Stimulated activated CD4-positive, alpha-beta T cell treated with anti-CD3 and anti-CD28 coated beads, Interleukin-12 subunit alpha, Interleukin-12 subunit beta, amount 100 ng/mL, for 24 hours (primary cell): ENCODE data around the gene ATG4A.

ENCODE experiments used
- DNase-seq, 2 experiments: peaks; one replicate each; pipeline ENCODE4 v3.0.0-alpha.2; 2020; ENCODE audit warnings: low read depth in 2 of 2

The ATG4A gene, protein sequence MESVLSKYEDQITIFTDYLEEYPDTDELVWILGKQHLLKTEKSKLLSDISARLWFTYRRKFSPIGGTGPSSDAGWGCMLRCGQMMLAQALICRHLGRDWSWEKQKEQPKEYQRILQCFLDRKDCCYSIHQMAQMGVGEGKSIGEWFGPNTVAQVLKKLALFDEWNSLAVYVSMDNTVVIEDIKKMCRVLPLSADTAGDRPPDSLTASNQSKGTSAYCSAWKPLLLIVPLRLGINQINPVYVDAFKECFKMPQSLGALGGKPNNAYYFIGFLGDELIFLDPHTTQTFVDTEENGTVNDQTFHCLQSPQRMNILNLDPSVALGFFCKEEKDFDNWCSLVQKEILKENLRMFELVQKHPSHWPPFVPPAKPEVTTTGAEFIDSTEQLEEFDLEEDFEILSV

DNA sequence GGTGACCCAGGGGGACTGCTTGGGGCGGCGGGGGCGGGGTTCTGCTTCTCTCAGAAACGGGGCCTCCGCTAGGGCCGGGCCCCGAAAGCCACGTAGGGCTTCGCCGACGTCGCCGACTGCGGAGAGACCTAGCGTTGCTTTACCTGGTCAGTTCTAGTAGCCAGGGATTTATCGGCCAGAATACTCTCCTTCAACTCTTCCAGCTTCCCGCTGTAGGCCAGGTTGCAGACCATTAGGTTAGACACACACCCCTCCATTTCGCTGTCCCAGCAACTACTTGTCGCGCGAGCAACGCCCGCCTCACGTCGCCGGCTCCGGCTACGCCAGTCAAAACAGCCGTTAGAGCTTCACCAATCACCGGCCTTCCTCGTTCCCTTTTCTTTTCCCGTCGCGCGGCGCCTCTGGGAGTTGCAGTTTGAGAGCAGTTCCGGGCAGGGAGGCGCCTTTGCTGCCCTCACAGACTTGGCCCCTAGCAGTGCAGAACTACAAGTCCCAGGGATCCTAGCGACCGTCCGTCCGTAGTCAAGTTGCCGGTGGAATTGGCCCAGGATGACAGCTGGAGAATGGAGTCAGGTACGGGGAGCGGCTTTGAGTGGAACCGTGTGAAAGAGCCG is at the start of gene ATG4A, which contains the start of gene PSMD10:
Gene ATG4A (plus strand): TSS at position 515 of the 614 bp plus-strand sequence. CDS start 49 bp downstream, at position 564.
Gene PSMD10 (minus strand): TSS at position 279 of the 614 bp plus-strand sequence. CDS start 22 bp downstream, at position 257.
- DNase-seq, result peak; percentile 73 to 80

DNA sequence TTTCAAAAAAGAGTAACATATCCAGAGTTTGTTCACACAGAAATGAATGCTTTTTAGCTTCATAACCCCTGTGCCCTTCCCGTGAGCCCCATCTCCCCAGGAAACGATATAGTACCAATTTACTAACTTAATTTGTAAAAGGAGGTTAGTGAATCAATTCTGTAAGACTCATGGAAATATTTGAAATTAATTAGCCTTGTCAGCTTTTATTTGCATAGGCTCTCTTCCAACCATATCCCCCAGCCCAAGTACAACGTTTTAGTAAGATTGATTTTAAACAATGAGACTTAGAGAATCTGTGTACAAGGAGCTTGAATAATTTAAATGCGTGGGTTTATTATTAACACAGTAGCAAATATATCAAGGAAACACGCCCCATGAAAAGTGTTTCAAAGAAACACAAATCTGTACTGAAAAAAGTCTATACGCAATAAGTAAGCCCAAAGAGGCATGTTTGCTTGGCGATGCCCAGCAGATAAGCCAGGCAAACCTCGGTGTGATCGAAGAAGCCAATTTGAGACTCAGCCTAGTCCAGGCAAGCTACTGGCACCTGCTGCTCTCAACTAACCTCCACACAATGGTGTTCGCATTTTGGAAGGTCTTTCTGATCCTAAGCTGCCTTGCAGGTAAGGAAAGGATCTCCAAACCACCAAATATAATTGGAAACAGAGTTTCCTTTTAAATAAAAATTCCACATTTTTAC is 46.9 kb upstream of the ATG4A start, which contains the start of gene VSIG1:
Gene VSIG1 (plus strand): TSS at position 512 of the 703 bp plus-strand sequence. CDS start 66 bp downstream, at position 578.
- DNase-seq, result no peak

DNA sequence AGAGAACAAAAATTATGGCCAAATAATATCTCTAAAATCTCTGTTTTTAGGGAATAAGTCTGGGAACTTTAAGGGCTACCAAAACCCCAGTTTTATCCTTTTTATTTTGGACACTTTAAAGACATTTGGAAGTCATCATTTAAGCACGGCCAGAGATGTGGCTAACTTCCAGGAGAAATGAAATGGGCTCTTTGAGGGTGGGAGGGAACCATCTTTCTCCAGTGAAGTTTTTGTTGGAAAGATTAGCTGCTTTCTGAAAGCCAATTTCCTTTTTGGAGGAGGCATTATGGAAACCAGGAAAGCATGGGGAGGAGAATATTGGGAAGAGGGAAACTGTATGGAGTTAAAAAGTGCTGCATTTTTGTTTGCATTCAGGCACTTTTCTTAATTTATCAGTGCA is 41.9 kb upstream of the ATG4A start:
- DNase-seq, result no peak

DNA sequence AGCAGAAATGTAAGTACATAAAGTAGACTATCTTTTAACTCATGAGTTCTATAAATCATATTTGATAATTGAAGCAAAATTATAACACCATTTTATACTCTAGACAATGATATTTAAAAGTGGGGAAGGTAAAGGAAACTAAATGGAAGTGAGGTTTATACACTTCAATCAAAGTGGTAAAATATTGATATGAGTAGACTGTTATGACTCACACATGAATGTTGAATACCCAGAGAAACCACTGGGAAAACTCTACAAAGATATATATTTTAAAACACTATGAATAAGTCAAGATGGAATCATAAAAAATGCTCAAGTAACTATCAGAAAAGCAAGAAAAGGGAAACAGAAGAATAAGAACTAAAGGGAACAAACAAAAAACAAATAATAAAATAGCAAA is 38.4 kb upstream of the ATG4A start:
- no peak for DNase-seq

DNA sequence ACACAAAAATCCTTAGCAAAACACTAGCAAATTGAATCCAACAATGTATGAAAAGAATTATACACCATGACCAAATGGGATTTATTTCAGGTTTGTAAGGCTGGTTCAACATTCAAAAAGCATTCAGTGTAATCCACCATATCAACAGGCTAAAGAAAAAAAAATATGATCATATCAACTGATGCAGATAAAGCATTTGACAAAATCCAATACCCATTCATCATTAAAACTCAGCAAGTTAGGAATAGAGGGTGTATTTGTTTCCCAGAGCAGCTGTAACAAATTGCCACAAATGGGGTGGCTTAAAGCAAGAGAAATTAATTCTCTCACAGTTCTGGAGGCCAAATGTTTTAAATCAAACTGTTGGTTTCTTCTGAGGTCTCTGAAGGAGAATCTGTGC is 36.0 kb upstream of the ATG4A start:
- no peak for DNase-seq

DNA sequence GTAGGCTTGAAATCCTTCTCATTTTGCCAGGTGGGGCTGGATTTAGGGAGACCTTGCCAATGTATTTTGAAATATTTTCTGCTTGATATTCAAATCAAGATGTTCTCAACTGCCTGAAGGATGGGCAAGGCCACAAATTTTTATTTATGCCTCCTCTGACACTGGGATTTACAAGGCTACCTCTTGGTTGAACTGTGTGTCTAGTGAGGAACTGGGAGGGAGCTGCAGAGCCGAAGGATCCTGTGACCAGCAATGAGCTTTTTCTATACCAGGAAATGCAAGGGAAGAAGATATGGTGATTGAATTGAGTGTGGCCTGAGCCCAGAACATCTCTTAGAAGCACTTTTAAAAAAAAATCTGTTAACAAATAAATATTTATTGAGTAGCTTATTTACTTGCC is 31.8 kb upstream of the ATG4A start:
- DNase-seq, result no peak

DNA sequence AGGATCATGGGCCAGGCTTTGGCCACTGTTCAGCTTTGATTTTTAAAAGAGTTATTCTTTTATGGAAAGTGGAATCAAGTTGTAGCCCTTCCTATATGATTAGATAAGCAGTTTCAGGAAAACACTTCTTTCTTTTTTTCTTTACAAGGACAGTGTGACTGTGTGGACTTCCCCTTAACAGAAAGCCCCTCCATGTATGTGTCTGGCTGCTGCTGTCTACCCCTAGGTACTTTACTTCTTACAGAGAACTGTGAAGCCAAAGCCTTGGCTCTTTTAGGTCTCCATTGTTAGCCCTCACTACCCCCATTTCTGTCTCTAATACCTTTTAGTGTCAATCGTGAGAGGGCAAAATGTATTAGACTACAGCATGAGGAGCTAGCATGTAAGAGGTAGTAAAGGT is 27.6 kb upstream of the ATG4A start:
- no peak for DNase-seq

DNA sequence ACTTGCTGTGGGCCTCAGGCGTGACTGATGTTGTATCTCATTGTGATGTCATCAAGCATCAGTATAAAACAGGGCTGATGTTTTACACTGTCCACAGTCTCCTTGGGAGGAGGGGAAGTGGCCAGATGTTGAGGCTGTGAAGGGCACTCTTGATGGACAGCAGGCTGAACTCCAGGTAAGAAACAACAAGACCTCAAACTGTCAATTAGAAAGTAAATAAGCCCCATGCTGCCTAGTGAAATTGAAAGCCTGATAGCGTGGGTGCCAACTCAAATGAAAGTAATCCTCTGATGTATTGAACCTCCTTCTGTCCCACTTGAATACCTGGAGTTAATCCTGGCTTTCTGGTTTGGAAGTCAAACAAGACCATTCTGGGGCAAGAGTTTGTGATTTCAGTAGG is 27.0 kb upstream of the ATG4A start:
- DNase-seq, result no peak

DNA sequence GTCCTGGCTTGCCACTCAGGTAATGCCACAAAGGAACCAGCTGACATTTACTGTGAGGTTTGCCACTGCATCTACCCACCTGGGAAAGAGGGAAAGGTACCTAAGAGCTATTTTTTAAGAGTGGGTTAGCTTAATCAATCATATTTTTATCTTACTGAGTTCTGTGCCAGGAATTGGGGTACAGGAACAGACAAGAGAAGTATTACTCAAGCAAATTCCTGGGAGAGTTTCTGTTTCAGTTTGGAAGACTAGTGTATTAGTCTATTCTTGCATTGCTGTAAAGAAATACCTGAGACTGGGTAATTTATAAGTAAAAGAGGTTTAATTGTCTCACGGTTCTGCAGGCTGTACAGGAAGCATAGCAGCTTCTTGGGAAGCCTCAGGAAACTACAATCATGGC is 23.5 kb upstream of the ATG4A start:
- DNase-seq, result no peak

DNA sequence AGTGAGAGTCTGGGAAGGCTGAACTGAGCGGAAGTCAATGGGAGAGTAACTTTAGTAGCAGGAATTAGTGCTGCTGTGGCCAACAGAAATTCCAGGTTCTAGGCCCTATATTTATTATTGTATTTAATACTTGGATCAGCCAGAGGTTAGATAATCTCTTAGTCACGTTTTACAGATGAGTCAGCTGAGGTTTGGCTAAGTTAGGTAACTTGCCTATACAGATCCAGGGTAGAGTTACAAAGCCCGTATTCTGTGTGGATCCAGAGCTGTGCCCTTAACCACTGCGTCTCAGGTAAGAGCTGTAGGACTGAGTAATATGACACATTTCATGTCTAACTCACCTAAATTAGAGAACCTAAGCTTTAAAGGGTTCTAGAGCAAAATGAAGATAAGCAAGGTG is 20.7 kb upstream of the ATG4A start:
- no peak for DNase-seq

DNA sequence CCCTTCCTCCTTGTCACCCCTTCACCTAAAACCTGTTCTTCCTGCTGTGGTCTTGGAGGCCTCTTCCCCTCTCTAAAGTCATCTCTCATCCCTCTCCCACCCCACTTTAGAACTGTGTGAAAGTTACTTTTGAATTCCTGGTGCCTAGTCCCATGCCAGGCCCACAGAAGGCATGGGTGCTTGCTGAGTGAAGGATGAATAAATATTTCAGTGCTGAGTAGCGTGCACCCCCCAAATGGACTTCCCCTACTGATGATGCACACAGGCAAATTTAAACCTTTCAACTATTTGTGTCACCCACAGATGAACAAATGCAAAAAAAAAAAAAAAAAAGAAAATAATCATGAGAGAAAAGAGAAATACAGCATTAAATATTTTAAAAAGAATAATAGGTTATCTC is 20.0 kb upstream of the ATG4A start:
- DNase-seq, result no peak

DNA sequence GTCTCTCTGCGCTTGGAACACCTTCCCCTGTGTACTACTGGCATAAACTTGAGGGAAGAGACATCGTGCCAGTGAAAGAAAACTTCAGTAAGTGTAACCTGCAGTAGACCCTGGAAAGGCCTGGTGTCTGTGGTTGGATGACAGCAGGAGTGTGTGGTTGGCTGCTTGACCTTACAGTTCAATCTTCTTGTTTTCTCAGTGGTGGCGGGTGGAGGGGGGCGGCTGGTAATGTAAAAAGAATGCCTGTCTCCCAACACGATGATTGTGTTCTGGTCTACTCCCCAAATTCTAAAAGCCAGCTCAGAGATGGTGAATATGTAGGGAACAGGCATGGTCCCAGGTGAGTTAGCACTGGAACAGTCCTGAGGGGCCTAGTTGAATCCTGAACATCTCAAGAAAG is 18.8 kb upstream of the ATG4A start:
- DNase-seq, result no peak

DNA sequence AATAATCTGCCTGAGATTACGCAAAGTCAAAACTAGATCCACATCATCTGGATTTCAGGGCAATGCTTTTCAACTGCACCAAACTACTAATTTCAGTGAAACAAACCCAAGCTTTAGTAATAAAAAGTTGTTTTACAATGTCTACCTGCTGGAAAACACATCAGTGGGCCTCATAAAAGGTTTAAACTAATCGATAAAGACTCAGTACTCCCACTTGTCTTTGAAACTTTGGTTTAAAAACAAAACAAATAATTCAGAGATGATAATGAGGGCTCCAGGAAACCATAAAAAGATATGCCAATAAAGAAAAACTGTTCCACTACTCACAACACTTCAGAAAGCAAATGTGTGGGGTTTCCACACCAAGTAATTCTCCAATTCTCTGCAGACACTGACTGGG is 10.5 kb upstream of the ATG4A start:
- no peak for DNase-seq

DNA sequence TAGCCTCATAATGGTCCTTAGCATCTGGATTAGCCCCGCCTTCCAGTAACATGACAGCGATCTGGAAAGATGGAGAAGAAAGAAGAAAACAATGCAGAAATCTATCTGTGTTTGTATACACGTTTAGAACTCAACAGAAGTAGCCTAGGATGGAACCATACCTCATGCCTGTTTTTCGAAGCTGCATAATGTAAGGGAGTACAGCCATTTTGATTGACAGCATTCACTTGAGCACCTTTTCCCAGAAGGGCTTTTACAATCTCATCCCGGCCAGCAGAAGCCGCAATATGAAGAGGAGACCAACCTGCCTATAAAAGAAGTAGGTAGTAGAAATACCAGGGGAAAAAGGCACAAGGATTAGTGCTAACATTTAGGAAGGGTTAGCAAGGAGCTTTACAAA is 3.8 kb upstream of the ATG4A start:
- no peak for DNase-seq

DNA sequence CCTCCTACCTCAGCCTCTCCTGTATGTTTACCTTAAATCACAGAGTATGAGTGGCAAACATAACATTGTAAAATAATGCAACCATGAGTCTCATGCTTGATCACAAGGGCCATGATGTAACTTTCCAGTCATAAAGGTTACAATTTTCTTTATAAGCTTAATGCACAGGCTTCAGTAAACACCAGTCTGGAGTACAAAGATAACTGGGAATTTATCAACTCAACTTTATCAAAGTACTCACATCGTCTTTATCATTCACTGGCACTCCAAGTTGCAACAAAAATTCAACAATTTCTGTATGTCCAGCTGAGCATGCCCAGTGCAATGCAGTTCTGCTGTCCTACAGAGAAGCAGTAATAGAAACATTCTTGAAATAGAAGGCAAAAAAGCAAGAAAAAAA is 3.1 kb upstream of the ATG4A start:
- DNase-seq, result no peak

DNA sequence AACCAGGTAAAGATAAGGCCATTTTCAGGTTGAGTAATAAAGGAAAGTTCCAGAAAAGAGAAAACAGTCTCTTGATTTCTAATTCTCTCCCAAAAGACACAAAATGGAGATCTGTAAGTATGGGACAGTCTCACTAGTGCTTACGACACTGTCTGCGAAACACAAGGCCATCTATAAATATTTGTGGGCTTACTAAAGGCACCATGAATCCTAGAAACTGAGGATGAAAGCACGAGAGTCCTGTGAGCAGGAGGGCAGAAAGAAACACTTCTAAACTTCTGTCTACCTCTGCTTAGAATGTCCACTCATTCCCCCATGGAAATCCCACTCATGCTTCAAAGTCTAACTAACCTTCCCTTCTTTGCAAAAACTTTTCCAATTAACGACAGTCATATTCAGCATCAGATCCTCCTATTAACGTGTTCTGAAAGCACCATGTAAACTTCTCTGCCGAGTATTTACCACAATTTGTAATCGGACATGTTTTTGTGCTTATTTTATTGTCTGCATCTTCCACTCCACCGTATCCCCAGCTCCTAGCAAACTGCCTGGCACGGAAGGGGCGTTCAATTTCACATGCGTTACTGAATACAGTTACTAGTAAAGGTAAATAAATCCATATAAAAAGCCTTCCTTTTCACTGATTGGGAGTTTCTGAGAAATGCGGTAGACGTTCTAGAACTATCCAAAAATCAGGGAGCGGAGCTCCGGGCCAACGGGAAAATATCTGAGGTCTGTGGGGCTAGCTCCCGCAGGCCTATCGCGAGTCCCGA is 901 bp upstream of the ATG4A start:
- no peak for DNase-seq

DNA sequence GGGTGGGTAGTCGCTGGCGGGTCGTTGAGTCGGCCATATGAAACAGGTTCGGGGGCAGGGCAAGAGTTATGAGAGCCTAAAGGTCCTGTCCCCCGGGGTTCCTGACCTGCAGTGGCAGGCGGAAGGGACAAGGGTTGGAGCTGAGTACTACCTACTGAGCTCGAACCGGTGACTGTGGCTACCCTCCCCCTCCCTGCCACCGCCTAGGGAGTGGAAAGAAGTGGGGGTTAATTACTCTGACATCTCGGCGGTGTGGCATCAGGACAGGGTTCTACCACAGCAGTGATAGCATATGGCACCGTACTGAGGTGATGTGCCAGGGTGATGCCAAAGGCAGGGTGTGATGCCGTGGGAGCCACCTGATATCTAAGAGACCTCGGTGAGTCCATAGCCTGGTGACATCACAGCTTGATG is 307 bp downstream of the ATG4A start:
- DNase-seq, result peak in 1 of 2 experiments; percentile 4

DNA sequence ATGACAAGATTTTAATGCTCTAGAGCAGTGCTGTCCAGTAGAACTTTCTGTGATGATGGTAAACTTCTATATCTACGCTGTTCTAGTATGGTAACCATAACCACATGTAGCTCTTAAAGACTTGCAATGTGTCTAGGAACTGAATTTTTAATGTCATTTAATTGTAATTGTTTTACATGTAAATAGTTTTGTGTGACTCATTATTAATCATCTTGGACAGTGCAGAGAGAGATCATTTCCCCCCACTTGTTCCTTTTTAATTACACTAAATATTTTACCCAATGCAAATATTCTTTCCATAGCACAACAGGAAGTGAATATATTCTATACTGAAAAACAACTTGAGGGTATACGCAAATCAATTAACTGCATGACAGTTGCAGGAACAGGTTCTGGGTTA is 5.8 kb downstream of the ATG4A start:
- no peak for DNase-seq

DNA sequence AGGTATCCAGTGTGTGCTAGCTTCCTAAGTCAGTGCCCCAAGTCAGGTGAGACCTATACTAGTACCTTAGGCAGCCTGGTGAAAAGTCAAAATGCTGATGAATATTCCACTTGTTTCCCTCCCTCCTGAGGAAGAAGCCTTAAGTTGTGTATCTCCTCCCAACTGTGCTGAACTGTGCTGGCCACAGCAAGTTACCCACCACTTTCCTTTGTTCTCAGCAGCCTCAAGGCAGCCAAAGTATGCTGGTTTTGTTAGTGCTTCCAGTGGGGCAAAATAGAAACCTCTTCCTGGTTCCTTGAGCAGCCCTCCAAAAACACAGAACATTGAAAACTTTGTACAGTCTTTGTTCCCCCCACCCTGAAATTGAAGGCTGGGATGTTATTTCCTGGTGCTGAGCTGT is 13.9 kb downstream of the ATG4A start:
- DNase-seq, result no peak

DNA sequence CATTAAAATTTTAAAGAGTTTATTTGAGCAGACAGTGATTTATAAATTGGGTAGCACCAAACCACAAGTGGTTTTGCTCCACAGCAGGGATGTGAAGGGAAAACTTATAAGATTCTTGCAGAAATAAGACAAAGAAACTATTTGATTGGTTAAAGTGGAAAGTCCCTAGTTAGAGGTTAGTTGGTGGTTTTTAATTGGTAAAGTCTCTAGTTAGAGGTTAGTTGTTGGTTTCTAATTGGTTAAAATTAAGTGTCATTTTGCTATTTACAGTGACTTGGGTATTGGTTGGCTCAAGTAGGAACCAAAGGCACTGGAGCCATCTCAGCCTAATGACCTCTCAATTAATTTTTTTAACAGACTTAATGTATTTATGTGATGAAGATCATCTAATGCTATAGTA is 23.0 kb downstream of the ATG4A start:
- no peak for DNase-seq

DNA sequence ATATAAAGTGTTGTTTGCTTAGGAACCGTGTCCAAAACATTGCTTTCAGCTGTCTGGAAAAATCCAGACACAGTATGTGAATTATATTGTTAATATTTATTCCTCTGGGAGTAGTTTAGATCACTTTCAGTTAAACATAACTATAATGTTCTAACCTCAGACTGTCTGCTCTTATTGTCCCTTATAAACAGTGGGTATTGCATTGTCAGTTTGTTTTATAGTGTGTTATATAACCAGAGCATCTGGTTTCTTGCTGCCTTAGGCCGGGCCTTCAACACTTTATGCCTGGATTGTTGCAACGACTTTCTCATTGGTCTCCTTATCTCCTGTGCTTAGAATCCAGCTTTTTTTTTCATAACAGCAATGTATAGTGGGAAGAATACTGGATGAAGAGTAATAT is 26.4 kb downstream of the ATG4A start:
- DNase-seq, result no peak

DNA sequence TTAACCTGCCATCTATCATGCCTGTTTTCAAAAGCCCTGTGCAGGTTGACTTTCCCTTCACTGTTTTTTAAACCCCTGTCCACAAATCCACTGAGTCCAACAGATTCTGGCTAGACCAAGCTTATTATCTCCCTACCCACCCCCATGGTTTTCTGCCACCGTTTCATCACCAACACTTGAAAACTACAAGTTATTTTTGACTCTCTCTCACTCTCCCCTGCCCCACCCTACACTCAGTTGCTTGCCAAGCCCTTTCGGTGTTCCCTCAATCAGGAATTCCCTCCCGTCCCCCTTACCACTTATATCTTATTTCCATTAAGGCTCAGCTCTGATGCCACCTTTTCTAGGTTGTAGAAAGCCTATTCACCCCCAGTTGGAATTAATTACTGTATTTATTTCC is 29.7 kb downstream of the ATG4A start:
- DNase-seq, result no peak
